Common myeloid progenitor, CD34-positive (primary cell): Measurements from ENCODE around the gene RCN1.

Experiments
- CTCF ChIA-PET: fragments of 350-600 bp; sonication (Branson Sonifier 250); formaldehyde crosslinking; loops from one replicate; lab custom pipeline; 2021; ENCODE audit warnings: antibody characterized with exemption; lab: Charles Lee
- POLR2A ChIA-PET: fragments of 350-600 bp; sonication (Branson Sonifier 250); formaldehyde crosslinking; loops from one replicate; lab custom pipeline; 2021; ENCODE audit warnings: antibody characterized with exemption; lab: Charles Lee
- DNase-seq, 3 donors: peaks; one replicate each; pipeline versions ENCODE4 v3.0.0 to v3.0.0-alpha.2; 2013
- H3K27ac ChIP-seq, 2 experiments: 1 replicate in 1 of 2; 2 replicates in 1 of 2; pipeline ENCODE4 v1.7.0; 2013; ENCODE audit warnings: inconsistent platforms in 2 of 2, low read length in 2 of 2, mild to moderate bottlenecking in 2 of 2, low read depth in 1 of 2, moderate library complexity in 1 of 2; ENCODE audit not compliant: severe bottlenecking in 2 of 2, insufficient read depth in 1 of 2, poor library complexity in 1 of 2
- H3K27me3 ChIP-seq, 5 experiments: replicated peaks in 2 of 5; 1 replicate in 3 of 5; 2 replicates in 2 of 5; pipeline versions ENCODE4 v1.6.1 to v1.7.0; 2013; ENCODE audit warnings: low read length in 4 of 5, mild to moderate bottlenecking in 2 of 5, moderate library complexity in 2 of 5, inconsistent platforms in 1 of 5; ENCODE audit not compliant: insufficient read depth in 5 of 5, control insufficient read depth in 4 of 5
- H3K36me3 ChIP-seq, 4 experiments: 1 replicate in 2 of 4; 2 replicates in 2 of 4; pipeline versions ENCODE4 v1.6.1 to v1.7.0; 2013; ENCODE audit warnings: low read length in 3 of 4, control low read depth in 1 of 4, mild to moderate bottlenecking in 1 of 4; ENCODE audit not compliant: control insufficient read depth in 4 of 4, insufficient read depth in 4 of 4
- H3K4me1 ChIP-seq, 4 experiments: 1 replicate in 3 of 4; 2 replicates in 1 of 4; pipeline versions ENCODE4 v1.6.1 to v1.7.1; 2013; ENCODE audit warnings: low read length in 3 of 4, mild to moderate bottlenecking in 3 of 4, control low read depth in 1 of 4, inconsistent platforms in 1 of 4, moderate library complexity in 1 of 4; ENCODE audit not compliant: control insufficient read depth in 4 of 4, insufficient read depth in 4 of 4; ENCODE audit errors: control extremely low read depth in 1 of 4
- H3K4me3 ChIP-seq, 7 experiments: 1 replicate in 4 of 7; 2 replicates in 3 of 7; pipeline versions ENCODE4 v1.5.1 to v1.7.0; 2013; ENCODE audit warnings: mild to moderate bottlenecking in 7 of 7, low read length in 6 of 7, moderate library complexity in 6 of 7, inconsistent platforms in 2 of 7, low read depth in 2 of 7, control low read depth in 1 of 7; ENCODE audit not compliant: insufficient read depth in 4 of 7, control insufficient read depth in 1 of 7; ENCODE audit errors: extremely low read depth in 1 of 7
- H3K9me3 ChIP-seq, 5 experiments: 1 replicate in 4 of 5; 2 replicates in 1 of 5; pipeline versions ENCODE4 v1.6.1 to v1.7.1; 2013; ENCODE audit warnings: low read length in 4 of 5, mild to moderate bottlenecking in 2 of 5, inconsistent platforms in 1 of 5, low read depth in 1 of 5, moderate library complexity in 1 of 5; ENCODE audit not compliant: control insufficient read depth in 4 of 5, insufficient read depth in 2 of 5; ENCODE audit errors: control extremely low read depth in 1 of 5
- WGBS: methylation state at CpG from one replicate; pipeline ENCODE4 v1.1.5; 2013; ENCODE audit not compliant: insufficient coverage; 5-methylcytosine and 5-hydroxymethylcytosine counted together

Gene RCN1

GRCh38 chr11:32109138-32109537 is 18.3 kb downstream of the RCN1 start:
- DNase-seq: no peak
- Histone ChIP-seq H3K27me3 (no peaks in the 10 kb centered on the region), H3K4me1 (no peaks in the 10 kb centered on the region), H3K9me3 (no peaks in the 10 kb centered on the region), H3K36me3 (peaks cover 0 to 14% (median 9%) of the 10 kb centered on the region in 4 experiments), H3K27ac (no peak overlapping the region), H3K4me3 (no peak overlapping the region)
- POLR2A ChIA-PET: no interaction called here
- 96% methylated on average over 3 of the region's 4 CpGs for WGBS
- CTCF ChIA-PET: interaction anchor here (0.9 kb wide), 1 partner anchor 9 kb away, joined by 3 read pairs; no protein-coding TSS in a partner anchor

- Histone ChIP-seq H3K4me1 (no peaks in the 10 kb centered on the region), H3K9me3 (no peaks in the 10 kb centered on the region), H3K27ac (no peak overlapping the region), H3K27me3 (peaks cover 0 to 1% (median 0%) of the 10 kb centered on the region in 5 experiments), H3K4me3 (no peak overlapping the region), H3K36me3 (peaks cover 0 to 13% (median 8%) of the 10 kb centered on the region in 4 experiments)
- ChIA-PET CTCF (interaction anchor here (0.9 kb wide), 1 partner anchor 8 kb away, joined by 3 read pairs; no protein-coding TSS in a partner anchor), POLR2A (no interaction called here)
- 100% methylated on average over 5 of the region's 6 CpGs for WGBS
- DNase-seq: no peak
Measured at GRCh38 chr11:32109592-32109991, 18.7 kb downstream of the RCN1 start.

GRCh38 chr11:32110795-32111194 is 19.9 kb downstream of the RCN1 start:
- WGBS: 93% methylated on average over 3 of the region's 3 CpGs
- no peaks in the 10 kb centered on the region for H3K4me1 ChIP-seq
- POLR2A ChIA-PET: no interaction called here
- DNase-seq: no peak
- peaks cover 0 to 6% (median 4%) of the 10 kb centered on the region in 4 experiments for H3K36me3 ChIP-seq
- CTCF ChIA-PET: no interaction called here
- H3K27me3 ChIP-seq: peaks cover 0 to 2% (median 0%) of the 10 kb centered on the region in 5 experiments
- no peak overlapping the region for H3K4me3 ChIP-seq
- H3K27ac ChIP-seq: no peak overlapping the region
- H3K9me3 ChIP-seq: no peaks in the 10 kb centered on the region

GRCh38 chr11:32113200-32113919 is 22.5 kb downstream of the RCN1 start:
- 93% methylated on average over 6 of the region's 10 CpGs for WGBS
- Histone ChIP-seq H3K36me3 (no peaks in the 10 kb centered on the region), H3K4me3 (no peak overlapping the region), H3K27ac (no peak overlapping the region), H3K4me1 (no peaks in the 10 kb centered on the region), H3K27me3 (peaks cover 0 to 2% (median 0%) of the 10 kb centered on the region in 5 experiments), H3K9me3 (no peaks in the 10 kb centered on the region)
- ChIA-PET CTCF (no interaction called here), POLR2A (no interaction called here)
- no peak for DNase-seq

- no peak overlapping the region for H3K27ac ChIP-seq
- no peak overlapping the region for H3K4me3 ChIP-seq
- H3K27me3 ChIP-seq: peaks cover 0 to 2% (median 0%) of the 10 kb centered on the region in 5 experiments
- no peaks in the 10 kb centered on the region for H3K36me3 ChIP-seq
- no peak for DNase-seq
- no peaks in the 10 kb centered on the region for H3K4me1 ChIP-seq
- ChIA-PET CTCF (no interaction called here), POLR2A (no interaction called here)
- H3K9me3 ChIP-seq: no peaks in the 10 kb centered on the region
- WGBS: no CpG with 5 or more reads among the region's 2 CpGs
Measured at GRCh38 chr11:32113920-32114203, 23.0 kb downstream of the RCN1 start.

- Histone ChIP-seq H3K27ac (no peak overlapping the region), H3K9me3 (no peaks in the 10 kb centered on the region), H3K4me3 (no peak overlapping the region), H3K36me3 (no peaks in the 10 kb centered on the region), H3K27me3 (peaks cover 0 to 2% (median 0%) of the 10 kb centered on the region in 5 experiments), H3K4me1 (no peaks in the 10 kb centered on the region)
- ChIA-PET POLR2A (no interaction called here), CTCF (no interaction called here)
- 95% methylated on average over 5 of the region's 5 CpGs for WGBS
- no peak for DNase-seq
Measured at GRCh38 chr11:32115446-32115845, 24.6 kb downstream of the RCN1 start.

GRCh38 chr11:32116668-32117067 is 25.8 kb downstream of the RCN1 start:
- Histone ChIP-seq H3K36me3 (no peaks in the 10 kb centered on the region), H3K9me3 (no peaks in the 10 kb centered on the region), H3K4me1 (no peaks in the 10 kb centered on the region), H3K4me3 (no peak overlapping the region), H3K27ac (no peak overlapping the region), H3K27me3 (peaks cover 0 to 5% (median 0%) of the 10 kb centered on the region in 5 experiments)
- DNase-seq: no peak
- ChIA-PET CTCF (interaction anchor here (0.6 to 1.1 kb wide), 2 partner anchors 11 to 13 kb away, joined by 3 to 4 read pairs; no protein-coding TSS in a partner anchor), POLR2A (no interaction called here)
- WGBS: 94% methylated on average over 2 of the region's 2 CpGs
